Tibial nerve (tissue), 4 donors: ENCODE results near the gene KRTAP10-6.
"Not testable (repeated sequence)": the region's sequence is repeated elsewhere in the genome, so short reads cannot be mapped to it uniquely, and the experiment has no call there.

ENCODE experiments used
- EP300 ChIP-seq, 2 donors: sonication (generic); formaldehyde crosslinking; IDR thresholded peaks; one replicate each; pipeline ENCODE4 v1.6.1; 2017; ENCODE audit warnings: antibody characterized with exemption in 2 of 2, mild to moderate bottlenecking in 1 of 2
- POLR2A ChIP-seq, 2 donors: fragments of 450-650 bp; IDR thresholded peaks; one replicate each; pipeline ENCODE4 v1.6.1; 2017; ENCODE audit warnings: antibody characterized with exemption in 2 of 2, mild to moderate bottlenecking in 2 of 2, moderate library complexity in 2 of 2
- TF ChIP-seq, protein P1 (sequence below), 5 experiments: fragments of 200-600 bp in 3 of 5; fragments of 450-650 bp in 2 of 5; sonication (generic) in 3 of 5; IDR thresholded peaks; one replicate each; pipeline ENCODE4 v1.5.1; 2016 to 2019; ENCODE audit warnings: antibody characterized with exemption in 5 of 5, mild to moderate bottlenecking in 3 of 5, moderate library complexity in 2 of 5

DNA sequence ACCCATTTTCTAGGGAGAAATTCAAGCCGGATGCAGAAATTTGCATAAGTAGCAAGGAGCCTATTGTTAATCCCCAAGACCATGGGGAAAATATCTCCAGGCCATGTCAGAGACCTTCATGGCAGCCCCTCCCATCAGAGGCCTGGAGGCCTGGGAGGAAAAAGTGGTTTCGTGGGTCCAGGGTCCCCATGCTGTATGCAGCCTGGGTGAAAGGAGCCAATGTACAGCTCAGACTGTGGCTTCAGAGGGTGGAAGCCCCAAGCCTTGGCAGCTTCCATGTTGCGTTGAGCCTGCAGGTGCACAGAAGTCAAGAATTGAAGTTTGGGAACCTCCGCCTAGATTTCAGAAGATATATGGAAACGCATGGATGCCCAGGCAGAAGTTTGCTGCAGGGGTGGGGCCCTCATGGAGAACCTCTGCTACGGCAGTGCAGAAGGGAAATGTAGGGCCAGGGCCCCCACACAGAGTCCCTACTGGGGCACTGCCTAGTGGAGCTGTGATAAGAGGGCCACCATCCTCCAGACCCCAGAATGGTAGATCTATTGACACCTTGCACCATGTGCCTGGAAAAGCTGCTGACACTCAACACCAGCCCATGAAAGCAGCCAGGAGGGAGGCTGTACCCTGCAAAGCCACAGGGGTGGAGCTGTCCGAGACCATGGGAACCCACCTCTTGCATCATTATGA lies 18.0 kb upstream of the KRTAP10-6 start:
- not testable (repeated sequence) for TF ChIP-seq EP300, POLR2A (IDR thresholded peaks at IDR 0.05)
- TF ChIP-seq, protein P1, sequence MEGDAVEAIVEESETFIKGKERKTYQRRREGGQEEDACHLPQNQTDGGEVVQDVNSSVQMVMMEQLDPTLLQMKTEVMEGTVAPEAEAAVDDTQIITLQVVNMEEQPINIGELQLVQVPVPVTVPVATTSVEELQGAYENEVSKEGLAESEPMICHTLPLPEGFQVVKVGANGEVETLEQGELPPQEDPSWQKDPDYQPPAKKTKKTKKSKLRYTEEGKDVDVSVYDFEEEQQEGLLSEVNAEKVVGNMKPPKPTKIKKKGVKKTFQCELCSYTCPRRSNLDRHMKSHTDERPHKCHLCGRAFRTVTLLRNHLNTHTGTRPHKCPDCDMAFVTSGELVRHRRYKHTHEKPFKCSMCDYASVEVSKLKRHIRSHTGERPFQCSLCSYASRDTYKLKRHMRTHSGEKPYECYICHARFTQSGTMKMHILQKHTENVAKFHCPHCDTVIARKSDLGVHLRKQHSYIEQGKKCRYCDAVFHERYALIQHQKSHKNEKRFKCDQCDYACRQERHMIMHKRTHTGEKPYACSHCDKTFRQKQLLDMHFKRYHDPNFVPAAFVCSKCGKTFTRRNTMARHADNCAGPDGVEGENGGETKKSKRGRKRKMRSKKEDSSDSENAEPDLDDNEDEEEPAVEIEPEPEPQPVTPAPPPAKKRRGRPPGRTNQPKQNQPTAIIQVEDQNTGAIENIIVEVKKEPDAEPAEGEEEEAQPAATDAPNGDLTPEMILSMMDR (IDR thresholded peaks at IDR 0.05): not testable (repeated sequence)
